GM12873 (cell line): Measurements from ENCODE around the gene KCNIP3.

Experiments
- TF ChIP-seq, protein P1 (sequence below): IDR thresholded peaks from 2 replicates; pipeline ENCODE4 v1.5.1; 2012; ENCODE audit warnings: low read depth, mild to moderate bottlenecking, moderate library complexity, low read length, control low read depth; ENCODE audit not compliant: insufficient read depth; ENCODE audit errors: missing control alignments

The KCNIP3 gene

DNA sequence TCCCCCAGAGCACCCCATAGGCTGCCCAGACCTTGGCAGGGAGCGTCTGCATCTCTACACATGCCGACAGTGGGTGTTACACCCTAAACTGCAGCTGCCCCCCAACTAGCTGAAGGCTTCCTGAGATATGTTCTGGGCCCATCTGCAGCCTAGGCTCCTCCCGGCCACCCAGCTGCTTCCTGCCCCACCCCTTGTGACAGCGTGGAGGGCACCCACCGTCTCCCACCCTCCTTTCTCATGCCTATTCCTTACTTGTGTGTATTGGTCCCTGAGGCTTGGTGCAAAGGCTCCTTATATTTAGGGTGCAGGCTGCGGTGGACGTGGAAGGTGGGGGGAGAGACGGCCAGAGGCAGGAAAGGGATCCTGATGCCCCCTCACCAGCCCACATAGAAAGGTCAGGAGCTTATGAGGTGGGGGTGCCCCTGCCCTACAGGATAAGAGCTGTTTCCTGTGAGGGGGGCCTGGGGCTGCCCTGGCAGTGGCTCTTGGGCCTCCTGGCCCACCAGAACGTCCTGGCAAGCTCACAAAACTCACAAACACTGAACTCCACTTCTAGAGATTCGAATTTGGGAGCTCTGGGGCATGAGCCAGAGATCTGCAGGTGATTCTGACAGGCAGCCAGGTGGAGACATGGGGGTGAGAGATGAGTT is 30.2 kb upstream of the KCNIP3 start:
- TF ChIP-seq, protein P1, sequence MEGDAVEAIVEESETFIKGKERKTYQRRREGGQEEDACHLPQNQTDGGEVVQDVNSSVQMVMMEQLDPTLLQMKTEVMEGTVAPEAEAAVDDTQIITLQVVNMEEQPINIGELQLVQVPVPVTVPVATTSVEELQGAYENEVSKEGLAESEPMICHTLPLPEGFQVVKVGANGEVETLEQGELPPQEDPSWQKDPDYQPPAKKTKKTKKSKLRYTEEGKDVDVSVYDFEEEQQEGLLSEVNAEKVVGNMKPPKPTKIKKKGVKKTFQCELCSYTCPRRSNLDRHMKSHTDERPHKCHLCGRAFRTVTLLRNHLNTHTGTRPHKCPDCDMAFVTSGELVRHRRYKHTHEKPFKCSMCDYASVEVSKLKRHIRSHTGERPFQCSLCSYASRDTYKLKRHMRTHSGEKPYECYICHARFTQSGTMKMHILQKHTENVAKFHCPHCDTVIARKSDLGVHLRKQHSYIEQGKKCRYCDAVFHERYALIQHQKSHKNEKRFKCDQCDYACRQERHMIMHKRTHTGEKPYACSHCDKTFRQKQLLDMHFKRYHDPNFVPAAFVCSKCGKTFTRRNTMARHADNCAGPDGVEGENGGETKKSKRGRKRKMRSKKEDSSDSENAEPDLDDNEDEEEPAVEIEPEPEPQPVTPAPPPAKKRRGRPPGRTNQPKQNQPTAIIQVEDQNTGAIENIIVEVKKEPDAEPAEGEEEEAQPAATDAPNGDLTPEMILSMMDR = no peak

DNA sequence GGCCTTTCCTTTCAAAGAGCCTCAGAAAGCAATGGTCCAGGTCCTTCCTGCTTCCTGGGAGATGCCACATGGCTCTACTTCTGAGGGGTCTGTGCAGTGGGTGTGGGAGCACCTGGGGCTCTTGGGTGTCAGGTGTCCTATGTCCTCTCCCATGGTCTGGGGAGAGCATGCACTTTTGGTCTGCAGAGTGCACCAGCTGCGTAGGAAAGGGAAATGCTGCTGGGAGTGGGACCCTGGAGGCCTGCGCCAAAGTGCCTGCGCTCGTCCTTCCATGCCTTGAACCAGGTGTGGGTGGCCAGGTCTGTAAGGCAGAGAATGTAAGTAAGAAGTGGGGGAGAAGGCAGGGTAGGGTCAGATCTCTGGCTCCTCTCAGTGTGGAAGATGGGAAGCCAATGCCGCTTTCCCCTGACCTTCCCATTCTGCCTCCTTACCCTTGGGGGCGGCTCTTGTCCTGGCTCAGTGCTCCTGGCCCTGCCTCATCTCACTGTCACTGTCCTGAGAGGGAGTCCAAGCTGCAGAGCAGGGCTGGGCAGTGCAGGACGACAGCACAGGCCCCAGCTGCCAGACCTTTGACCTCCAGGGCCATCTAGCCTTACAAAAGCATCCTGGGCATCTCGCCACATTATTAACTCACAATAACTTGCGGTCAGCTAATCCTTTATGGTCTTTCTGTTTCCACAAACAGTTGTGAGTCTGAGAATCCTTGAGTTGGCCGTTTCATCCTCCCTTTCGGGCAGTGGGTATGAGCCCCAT is 29.5 kb upstream of the KCNIP3 start:
- TF ChIP-seq, protein P1 = no peak

GRCh38 chr2:95268211-95269035 is 28.7 kb upstream of the KCNIP3 start:
- TF ChIP-seq, protein P1 = no peak

- TF ChIP-seq, protein P1 = no peak
These were observed 28.0 kb upstream of the KCNIP3 start for GRCh38 chr2:95269036-95269680.

- TF ChIP-seq, protein P1 = no peak
These were observed 26.5 kb upstream of the KCNIP3 start for GRCh38 chr2:95270541-95271081.

DNA sequence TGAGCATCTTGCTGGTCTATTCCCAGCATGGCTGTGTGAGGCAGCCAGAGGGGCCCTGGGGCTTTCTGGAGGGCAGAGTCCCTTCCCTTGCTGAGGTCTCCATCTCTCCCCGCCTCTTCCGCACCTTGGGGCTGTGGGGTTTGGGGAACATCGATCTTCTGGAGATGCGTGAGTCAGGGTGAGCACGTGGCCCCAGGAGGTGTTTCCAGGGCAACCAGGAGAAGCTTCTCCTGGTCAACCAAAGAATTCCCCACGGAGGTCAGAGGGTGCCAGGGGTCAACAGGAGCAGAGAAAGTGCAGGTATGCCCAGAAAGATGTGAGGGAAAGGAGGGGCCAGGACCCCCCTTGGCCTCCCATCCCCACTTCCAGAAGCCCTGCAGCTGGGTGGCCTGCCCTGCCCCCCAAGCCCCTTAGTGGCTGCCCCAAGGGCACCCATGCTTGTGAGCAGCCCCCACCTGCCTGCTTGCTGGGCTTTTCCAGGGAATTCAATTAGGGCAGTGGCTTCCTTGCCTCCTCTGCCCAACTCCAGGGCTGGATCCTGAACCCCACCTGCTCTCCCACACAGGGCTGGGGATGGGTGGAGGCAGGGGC is 25.7 kb upstream of the KCNIP3 start:
- TF ChIP-seq, protein P1 = no peak
